Measurements from ENCODE around the gene MED17.

MED17 gene

GRCh38 chr11:93843906-93844305 lies 59.8 kb downstream of the MED17 start:
- Mint-ChIP-seq H3K4me3 (no peak overlapping the region), H3K4me1 (no peaks in the 10 kb centered on the region), H3K27me3 (ENCODE audit: low read depth) (no peaks in the 10 kb centered on the region), H3K36me3 (ENCODE audit: low read depth) (no peaks in the 10 kb centered on the region), H3K9me3 (no peaks in the 10 kb centered on the region), H3K27ac (no peak overlapping the region)
- TF ChIP-seq, protein P1, sequence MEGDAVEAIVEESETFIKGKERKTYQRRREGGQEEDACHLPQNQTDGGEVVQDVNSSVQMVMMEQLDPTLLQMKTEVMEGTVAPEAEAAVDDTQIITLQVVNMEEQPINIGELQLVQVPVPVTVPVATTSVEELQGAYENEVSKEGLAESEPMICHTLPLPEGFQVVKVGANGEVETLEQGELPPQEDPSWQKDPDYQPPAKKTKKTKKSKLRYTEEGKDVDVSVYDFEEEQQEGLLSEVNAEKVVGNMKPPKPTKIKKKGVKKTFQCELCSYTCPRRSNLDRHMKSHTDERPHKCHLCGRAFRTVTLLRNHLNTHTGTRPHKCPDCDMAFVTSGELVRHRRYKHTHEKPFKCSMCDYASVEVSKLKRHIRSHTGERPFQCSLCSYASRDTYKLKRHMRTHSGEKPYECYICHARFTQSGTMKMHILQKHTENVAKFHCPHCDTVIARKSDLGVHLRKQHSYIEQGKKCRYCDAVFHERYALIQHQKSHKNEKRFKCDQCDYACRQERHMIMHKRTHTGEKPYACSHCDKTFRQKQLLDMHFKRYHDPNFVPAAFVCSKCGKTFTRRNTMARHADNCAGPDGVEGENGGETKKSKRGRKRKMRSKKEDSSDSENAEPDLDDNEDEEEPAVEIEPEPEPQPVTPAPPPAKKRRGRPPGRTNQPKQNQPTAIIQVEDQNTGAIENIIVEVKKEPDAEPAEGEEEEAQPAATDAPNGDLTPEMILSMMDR (IDR thresholded peaks at IDR 0.05; ENCODE audit: unreplicated experiment in 3 of 3): no peak

DNA sequence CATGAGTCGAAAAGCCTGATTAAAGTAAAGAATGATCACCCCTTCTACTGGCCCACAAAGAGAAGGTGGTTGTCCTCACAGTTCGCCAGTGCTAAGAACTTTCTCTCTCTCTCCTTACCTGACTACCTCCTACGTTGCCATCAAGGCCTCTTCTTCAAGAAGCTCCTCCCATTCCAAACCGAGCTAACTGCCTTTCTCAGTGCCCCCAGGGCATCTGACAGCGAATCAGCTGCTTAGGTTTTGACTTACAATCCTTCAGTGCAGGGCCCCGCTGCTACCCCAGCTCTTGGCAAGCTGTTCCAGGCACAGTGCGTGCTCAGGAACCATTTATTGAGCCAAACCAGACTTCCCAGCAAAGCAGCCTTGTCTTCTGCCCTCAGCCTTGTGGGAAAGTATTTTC lies 60.5 kb downstream of the MED17 start:
- no peaks in the 10 kb centered on the region for H3K9me3 Mint-ChIP-seq
- H3K4me3 Mint-ChIP-seq: no peak overlapping the region
- no peak overlapping the region for H3K27ac Mint-ChIP-seq
- TF ChIP-seq, protein P1 (IDR thresholded peaks at IDR 0.05; ENCODE audit: unreplicated experiment in 3 of 3): no peak
- H3K36me3 Mint-ChIP-seq (ENCODE audit: low read depth): no peaks in the 10 kb centered on the region
- no peaks in the 10 kb centered on the region for H3K27me3 Mint-ChIP-seq (ENCODE audit: low read depth)
- no peaks in the 10 kb centered on the region for H3K4me1 Mint-ChIP-seq

DNA sequence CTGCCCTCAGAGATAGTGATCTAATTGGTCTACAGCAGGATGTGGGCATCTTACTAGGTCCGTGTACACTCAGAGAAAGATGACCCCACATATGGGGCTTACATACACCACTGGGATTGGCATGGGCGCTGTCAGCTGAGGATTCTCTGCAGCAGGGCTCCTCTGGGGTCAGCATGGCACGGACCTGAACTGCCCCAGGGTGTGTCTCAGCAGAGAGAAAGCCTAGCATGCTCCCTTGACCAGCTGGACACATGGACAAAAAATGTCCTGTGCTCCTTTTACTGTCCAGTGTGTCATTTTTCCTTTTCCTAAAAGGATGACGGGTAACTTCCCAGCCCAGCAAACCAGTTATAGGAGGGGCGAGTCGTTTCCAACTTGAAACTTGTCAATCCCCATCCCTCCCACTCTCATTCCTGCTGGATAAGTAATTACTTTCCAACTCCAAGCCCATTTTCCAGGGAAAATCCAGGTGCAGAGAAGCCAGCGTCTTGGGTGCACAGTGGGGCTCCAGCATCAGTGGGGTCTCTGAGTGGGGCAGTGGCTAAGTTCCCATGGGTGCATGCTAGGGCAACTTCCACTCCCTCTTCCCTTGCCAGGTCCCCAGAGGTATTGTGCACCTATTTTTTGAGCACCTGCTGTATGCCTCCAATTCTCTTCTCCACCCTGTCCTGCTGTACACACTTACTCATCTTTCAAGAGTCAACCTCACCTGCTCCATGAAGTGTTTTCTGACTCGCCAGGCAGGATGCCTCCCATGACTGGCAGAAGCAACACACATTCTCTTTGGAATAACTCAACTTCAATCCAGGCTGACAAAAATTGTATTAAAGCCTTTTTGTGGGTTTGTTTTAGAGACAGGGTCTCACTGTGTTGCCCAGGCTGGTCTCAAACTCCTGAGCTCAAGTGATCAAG lies 61.4 kb downstream of the MED17 start:
- TF ChIP-seq, protein P1 (IDR thresholded peaks at IDR 0.05; ENCODE audit: unreplicated experiment in 3 of 3): no peak
- H3K36me3 Mint-ChIP-seq (ENCODE audit: low read depth): no peaks in the 10 kb centered on the region
- no peak overlapping the region for H3K27ac Mint-ChIP-seq

GRCh38 chr11:93846411-93846810 lies 62.3 kb downstream of the MED17 start:
- TF ChIP-seq, protein P1 (IDR thresholded peaks at IDR 0.05; ENCODE audit: unreplicated experiment in 3 of 3): no peak
- no peaks in the 10 kb centered on the region for H3K4me1 Mint-ChIP-seq
- H3K36me3 Mint-ChIP-seq (ENCODE audit: low read depth): no peaks in the 10 kb centered on the region
- no peaks in the 10 kb centered on the region for H3K27me3 Mint-ChIP-seq (ENCODE audit: low read depth)
- H3K27ac Mint-ChIP-seq: no peak overlapping the region
- no peaks in the 10 kb centered on the region for H3K9me3 Mint-ChIP-seq
- no peak overlapping the region for H3K4me3 Mint-ChIP-seq

More for the DNA sequence above, 61.4 kb downstream of the MED17 start:
- no peaks in the 10 kb centered on the region for H3K27me3 Mint-ChIP-seq (ENCODE audit: low read depth)
- no peaks in the 10 kb centered on the region for H3K9me3 Mint-ChIP-seq
- no peak overlapping the region for H3K4me3 Mint-ChIP-seq
- no peaks in the 10 kb centered on the region for H3K4me1 Mint-ChIP-seq

- Mint-ChIP-seq H3K4me3 (no peak overlapping the region), H3K36me3 (ENCODE audit: low read depth) (no peaks in the 10 kb centered on the region), H3K27ac (no peak overlapping the region), H3K4me1 (no peaks in the 10 kb centered on the region), H3K27me3 (ENCODE audit: low read depth) (no peaks in the 10 kb centered on the region), H3K9me3 (no peaks in the 10 kb centered on the region)
- TF ChIP-seq, protein P1 (IDR thresholded peaks at IDR 0.05; ENCODE audit: unreplicated experiment in 3 of 3): no peak
Measured at GRCh38 chr11:93849201-93849600, 65.1 kb downstream of the MED17 start.

Measured in nephron (organoid).